ENCODE results near the gene PLEK. TPM values are rescaled to one million over a fixed set of nuclear protein-coding genes. Genes with fewer than 3 reads are reported as not detected.

PLEK gene
- polyA plus RNA-seq, 1 of the 3 experiments (the other 2 are of a cell fraction), result 0.02 TPM

DNA sequence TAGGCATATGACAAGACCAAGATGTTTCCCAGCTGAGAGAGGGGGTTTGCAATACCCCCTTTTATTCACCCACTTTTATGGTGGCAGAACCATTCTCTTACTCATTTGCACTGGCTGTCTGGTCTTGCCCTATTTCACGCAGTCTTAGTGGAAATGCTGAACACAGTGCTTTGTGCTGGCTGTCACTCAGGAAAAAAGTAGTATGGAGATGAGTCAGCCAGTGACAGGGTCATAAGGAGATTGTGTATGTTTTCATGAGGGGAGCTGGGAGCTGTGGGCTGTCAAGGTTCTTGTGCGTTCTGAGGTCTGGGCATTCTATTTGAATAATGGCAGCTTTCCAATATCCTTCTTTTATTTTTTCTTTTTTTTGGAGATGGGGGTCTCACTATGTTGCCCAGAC is 34.4 kb upstream of the PLEK start:
- Histone ChIP-seq H3K36me3 (replicated peaks in 1 of 2; ENCODE audit: control insufficient read depth in 1 of 2, insufficient read depth in 2 of 2, low read length in 1 of 2) (no peaks in the 10 kb centered on the region), H3K4me3 (ENCODE audit: low read depth in 2 of 2, low read length in 1 of 2) (no peak overlapping the region), H4K20me1 (ENCODE audit: insufficient read depth) (no peaks in the 10 kb centered on the region), H3K27me3 (ENCODE audit: insufficient read depth) (no peaks in the 10 kb centered on the region), H3K9ac (no peak overlapping the region), H2AFZ (ENCODE audit: low read depth) (no peak overlapping the region), H3K4me1 (ENCODE audit: control insufficient read depth in 1 of 2, insufficient read depth in 2 of 2, low read depth in 1 of 2, low read length in 1 of 2) (no peaks in the 10 kb centered on the region), H3K4me2 (no peak overlapping the region), H3F3A (replicated peaks; ENCODE audit: insufficient read depth) (no peaks in the 10 kb centered on the region), H3K9me3 (no peaks in the 10 kb centered on the region), H3K79me2 (ENCODE audit: insufficient read depth) (no peaks in the 10 kb centered on the region), H3K9me2 (no peaks in the 10 kb centered on the region), H3K27ac (ENCODE audit: low read depth in 2 of 2, low read length in 1 of 2) (no peak overlapping the region)
- no peak for DNase-seq
- WGBS (ENCODE audit: low lambda C conversion rate), result 78% methylated on average over 2 of the region's 2 CpGs
- ChIA-PET POLR2A (no interaction called here), CTCF (interaction anchor here (1.0 kb wide), 1 partner anchor 208 kb away, joined by 4 read pairs; no protein-coding TSS in a partner anchor)
- TF ChIP-seq EP300 (IDR thresholded peaks at IDR 0.05; ENCODE audit: borderline replicate concordance in 1 of 2, low read depth in 1 of 2, low read length in 1 of 2) (no peak), NRF1 (IDR thresholded peaks at IDR 0.05; ENCODE audit: low read depth, low read length) (no peak), RXRA (IDR thresholded peaks at IDR 0.05; ENCODE audit: borderline replicate concordance, low read depth) (no peak), SMC3 (IDR thresholded peaks at IDR 0.05; ENCODE audit: low read depth, low read length) (no peak), RAD21 (IDR thresholded peaks at IDR 0.05; ENCODE audit: low read length) (no peak), ELF1 (IDR thresholded peaks at IDR 0.05) (no peak), USF2 (IDR thresholded peaks at IDR 0.05; ENCODE audit: borderline replicate concordance, low read depth, low read length) (no peak), MEF2A (IDR thresholded peaks at IDR 0.05; ENCODE audit: borderline replicate concordance, low read depth) (no peak), YY1 (IDR thresholded peaks at IDR 0.05; ENCODE audit: low read depth) (no peak), CHD2 (IDR thresholded peaks at IDR 0.05; ENCODE audit: low read length, partially characterized antibody) (no peak)

GRCh38 chr2:68333009-68333408 is 32.1 kb upstream of the PLEK start:
- H3K9me2 ChIP-seq, result no peaks in the 10 kb centered on the region
- H3K4me1 ChIP-seq (ENCODE audit: control insufficient read depth in 1 of 2, insufficient read depth in 2 of 2, low read depth in 1 of 2, low read length in 1 of 2), result no peaks in the 10 kb centered on the region
- no peaks in the 10 kb centered on the region for H3K79me2 ChIP-seq (ENCODE audit: insufficient read depth)
- H3K4me3 ChIP-seq (ENCODE audit: low read depth in 2 of 2, low read length in 1 of 2), result no peak overlapping the region
- TF ChIP-seq CHD2 (IDR thresholded peaks at IDR 0.05; ENCODE audit: low read length, partially characterized antibody) (no peak), NFIC (IDR thresholded peaks at IDR 0.05; ENCODE audit: borderline replicate concordance) (no peak), YY1 (IDR thresholded peaks at IDR 0.05; ENCODE audit: low read depth) (no peak), RXRA (IDR thresholded peaks at IDR 0.05; ENCODE audit: borderline replicate concordance, low read depth) (no peak), NRF1 (IDR thresholded peaks at IDR 0.05; ENCODE audit: low read depth, low read length) (no peak), MEF2A (IDR thresholded peaks at IDR 0.05; ENCODE audit: borderline replicate concordance, low read depth) (no peak), TEAD4 (IDR thresholded peaks at IDR 0.05; ENCODE audit: borderline replicate concordance, insufficient read depth) (no peak), USF1 (IDR thresholded peaks at IDR 0.05; ENCODE audit: borderline replicate concordance, low read depth) (no peak), TCF12 (IDR thresholded peaks at IDR 0.05) (no peak), GABPA (IDR thresholded peaks at IDR 0.05; ENCODE audit: low read depth) (no peak), USF2 (IDR thresholded peaks at IDR 0.05; ENCODE audit: borderline replicate concordance, low read depth, low read length) (no peak), RCOR1 (IDR thresholded peaks at IDR 0.05; ENCODE audit: low read length) (no peak), CTCF (IDR thresholded peaks at IDR 0.05) (no peak)
- TF ChIP-seq, protein P1, sequence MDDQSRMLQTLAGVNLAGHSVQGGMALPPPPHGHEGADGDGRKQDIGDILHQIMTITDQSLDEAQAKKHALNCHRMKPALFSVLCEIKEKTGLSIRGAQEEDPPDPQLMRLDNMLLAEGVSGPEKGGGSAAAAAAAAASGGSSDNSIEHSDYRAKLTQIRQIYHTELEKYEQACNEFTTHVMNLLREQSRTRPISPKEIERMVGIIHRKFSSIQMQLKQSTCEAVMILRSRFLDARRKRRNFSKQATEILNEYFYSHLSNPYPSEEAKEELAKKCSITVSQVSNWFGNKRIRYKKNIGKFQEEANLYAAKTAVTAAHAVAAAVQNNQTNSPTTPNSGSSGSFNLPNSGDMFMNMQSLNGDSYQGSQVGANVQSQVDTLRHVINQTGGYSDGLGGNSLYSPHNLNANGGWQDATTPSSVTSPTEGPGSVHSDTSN (IDR thresholded peaks at IDR 0.05), result no peak
- H4K20me1 ChIP-seq (ENCODE audit: insufficient read depth), result no peaks in the 10 kb centered on the region
- 77% methylated on average over 8 of the region's 8 CpGs for WGBS (ENCODE audit: low lambda C conversion rate)
- no peak for DNase-seq
- H3K9ac ChIP-seq, result no peak overlapping the region
- no peaks in the 10 kb centered on the region for H3K27me3 ChIP-seq (ENCODE audit: insufficient read depth)
- ChIA-PET POLR2A (no interaction called here), CTCF (interaction anchor here (1.0 to 1.6 kb wide), 2 partner anchors 109 to 131 kb away, joined by 3 to 5 read pairs; no protein-coding TSS in a partner anchor)
- no peak overlapping the region for H3K4me2 ChIP-seq
- H3K27ac ChIP-seq (ENCODE audit: low read depth in 2 of 2, low read length in 1 of 2), result no peak overlapping the region
- H3K9me3 ChIP-seq, result no peaks in the 10 kb centered on the region; the same call in 1 of the 2 replicates
- H3K36me3 ChIP-seq (replicated peaks in 1 of 2; ENCODE audit: control insufficient read depth in 1 of 2, insufficient read depth in 2 of 2, low read length in 1 of 2), result no peaks in the 10 kb centered on the region
- no peak overlapping the region for H2AFZ ChIP-seq (ENCODE audit: low read depth)
- no peaks in the 10 kb centered on the region for H3F3A ChIP-seq (replicated peaks; ENCODE audit: insufficient read depth)

Data from SK-N-SH (cell line).